ENCODE results near the gene SLC27A6.

The SLC27A6 gene

DNA sequence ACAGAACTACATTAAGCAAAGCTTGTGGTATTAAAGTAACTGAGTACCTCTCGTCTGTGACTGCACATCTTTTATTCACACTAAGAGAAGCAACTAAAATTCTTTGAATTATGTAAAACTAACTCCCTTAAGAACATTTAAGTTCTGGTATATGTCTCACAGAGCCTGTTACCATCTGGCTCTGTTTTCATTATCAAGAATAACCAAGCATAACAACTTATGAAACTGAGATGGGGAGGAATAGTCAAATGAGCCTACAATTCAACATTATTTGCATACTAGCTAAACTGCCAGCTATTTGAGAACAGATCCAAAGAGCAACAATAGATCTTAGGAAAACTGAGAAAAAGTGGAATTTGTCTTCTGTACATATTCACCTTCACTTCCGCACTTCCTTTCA is 104.0 kb downstream of the SLC27A6 start:
- TF ChIP-seq, protein P1, sequence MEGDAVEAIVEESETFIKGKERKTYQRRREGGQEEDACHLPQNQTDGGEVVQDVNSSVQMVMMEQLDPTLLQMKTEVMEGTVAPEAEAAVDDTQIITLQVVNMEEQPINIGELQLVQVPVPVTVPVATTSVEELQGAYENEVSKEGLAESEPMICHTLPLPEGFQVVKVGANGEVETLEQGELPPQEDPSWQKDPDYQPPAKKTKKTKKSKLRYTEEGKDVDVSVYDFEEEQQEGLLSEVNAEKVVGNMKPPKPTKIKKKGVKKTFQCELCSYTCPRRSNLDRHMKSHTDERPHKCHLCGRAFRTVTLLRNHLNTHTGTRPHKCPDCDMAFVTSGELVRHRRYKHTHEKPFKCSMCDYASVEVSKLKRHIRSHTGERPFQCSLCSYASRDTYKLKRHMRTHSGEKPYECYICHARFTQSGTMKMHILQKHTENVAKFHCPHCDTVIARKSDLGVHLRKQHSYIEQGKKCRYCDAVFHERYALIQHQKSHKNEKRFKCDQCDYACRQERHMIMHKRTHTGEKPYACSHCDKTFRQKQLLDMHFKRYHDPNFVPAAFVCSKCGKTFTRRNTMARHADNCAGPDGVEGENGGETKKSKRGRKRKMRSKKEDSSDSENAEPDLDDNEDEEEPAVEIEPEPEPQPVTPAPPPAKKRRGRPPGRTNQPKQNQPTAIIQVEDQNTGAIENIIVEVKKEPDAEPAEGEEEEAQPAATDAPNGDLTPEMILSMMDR (IDR thresholded peaks at IDR 0.05; ENCODE audit: extremely low read depth, insufficient read depth, missing control alignments), result no peak
- in situ Hi-C loops (cut with MboI; ENCODE audit: low pct_unique_long_range_greater_than_20kb, low sequenced_read_pairs, unreplicated experiment), result no loop called here
- DNase-seq (ENCODE audit: low spot score), result no peak

DNA sequence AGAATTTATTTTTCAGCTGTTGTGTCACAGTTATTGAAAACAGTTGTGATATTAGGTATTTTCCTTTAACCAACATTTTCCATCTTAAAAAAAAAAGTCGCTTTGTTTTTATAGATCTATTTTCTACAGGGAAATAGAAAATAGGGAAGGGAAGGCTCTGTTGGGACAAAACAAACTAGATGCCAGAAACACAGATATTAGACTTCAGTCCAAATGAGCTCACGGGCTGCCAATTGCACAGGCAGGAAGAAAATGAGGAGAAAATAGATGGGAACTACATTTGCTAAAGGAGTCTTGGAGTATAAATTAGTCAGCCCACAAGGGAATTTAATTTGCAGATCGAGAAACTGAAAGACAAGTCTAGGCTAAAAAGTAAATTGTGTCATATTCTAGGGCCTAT is 107.8 kb downstream of the SLC27A6 start:
- TF ChIP-seq, protein P1 (IDR thresholded peaks at IDR 0.05; ENCODE audit: extremely low read depth, insufficient read depth, missing control alignments), result no peak
- in situ Hi-C loops (cut with MboI; ENCODE audit: low pct_unique_long_range_greater_than_20kb, low sequenced_read_pairs, unreplicated experiment), result no loop called here
- no peak for DNase-seq (ENCODE audit: low spot score)

DNA sequence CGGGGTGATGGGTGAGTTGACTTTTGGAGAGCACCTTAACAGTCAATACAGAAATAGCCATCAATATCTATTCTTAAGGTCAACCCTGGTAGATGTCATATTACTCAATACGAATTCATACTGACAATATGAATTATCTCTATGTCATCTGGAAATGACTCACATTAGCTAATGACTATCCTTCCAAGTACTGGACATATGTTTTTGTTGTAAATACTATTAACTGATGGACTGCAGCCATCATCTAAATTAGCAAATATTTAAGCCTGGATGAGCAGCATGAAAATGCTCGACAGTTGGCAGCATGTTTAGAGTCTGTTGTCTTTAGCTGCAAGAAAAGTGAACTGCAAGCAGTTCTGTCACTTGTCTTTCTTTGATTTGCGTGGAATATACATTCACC is 109.6 kb downstream of the SLC27A6 start:
- in situ Hi-C loops (cut with MboI; ENCODE audit: low pct_unique_long_range_greater_than_20kb, low sequenced_read_pairs, unreplicated experiment), result no loop called here
- no peak for DNase-seq (ENCODE audit: low spot score)
- TF ChIP-seq, protein P1 (IDR thresholded peaks at IDR 0.05; ENCODE audit: extremely low read depth, insufficient read depth, missing control alignments), result no peak

DNA sequence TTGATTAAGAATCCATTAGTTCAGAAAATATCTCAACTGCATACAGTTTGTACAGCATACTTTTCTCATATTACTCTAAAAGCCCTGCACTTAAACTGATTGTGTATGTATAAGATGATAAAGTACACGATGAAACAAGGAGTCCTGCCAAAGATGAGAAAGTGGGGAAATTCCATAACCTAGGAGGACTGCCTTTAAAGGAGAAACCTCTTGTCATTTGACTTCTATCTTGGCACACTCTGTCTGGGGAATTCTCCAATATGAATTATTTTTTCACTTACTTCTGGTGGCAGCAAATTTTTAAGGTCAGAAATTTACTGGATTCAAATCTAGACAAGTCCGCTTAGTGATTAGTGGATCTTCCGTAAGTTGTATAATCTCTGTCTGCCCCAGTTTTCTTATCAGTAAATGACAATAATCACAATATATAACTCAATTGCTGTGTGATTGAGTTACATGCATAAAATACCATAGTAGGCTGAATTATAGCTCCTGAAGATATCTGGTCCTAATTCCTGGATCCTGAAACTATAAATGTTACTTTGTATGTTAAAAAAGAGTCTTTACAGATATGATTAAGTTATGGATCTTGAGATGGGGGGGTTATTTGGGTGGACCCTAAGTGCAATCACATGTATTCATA is 112.3 kb downstream of the SLC27A6 start:
- in situ Hi-C loops (cut with MboI; ENCODE audit: low pct_unique_long_range_greater_than_20kb, low sequenced_read_pairs, unreplicated experiment), result no loop called here

DNA sequence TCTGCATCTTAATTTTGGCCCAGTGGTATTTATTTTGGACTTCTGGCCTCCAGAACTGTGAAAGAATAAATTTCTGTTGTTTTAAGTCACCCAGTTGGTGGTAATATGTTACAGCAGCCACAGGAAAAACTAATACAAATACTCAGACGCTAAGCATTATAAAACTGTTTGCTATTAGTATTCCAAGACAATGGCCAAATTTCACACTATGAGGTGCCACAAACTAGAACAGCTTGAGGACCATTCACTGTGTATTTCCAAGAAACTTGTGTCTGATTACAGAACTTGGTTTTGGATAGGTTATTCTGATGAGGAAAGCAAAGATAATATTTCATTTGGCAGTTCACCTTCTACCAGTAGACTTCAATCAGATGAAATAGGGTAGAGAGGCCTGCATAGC is 113.0 kb downstream of the SLC27A6 start:
- no peak for DNase-seq (ENCODE audit: low spot score)
- TF ChIP-seq, protein P1 (IDR thresholded peaks at IDR 0.05; ENCODE audit: extremely low read depth, insufficient read depth, missing control alignments), result no peak
- in situ Hi-C loops (cut with MboI; ENCODE audit: low pct_unique_long_range_greater_than_20kb, low sequenced_read_pairs, unreplicated experiment), result no loop called here

More for the DNA sequence above, 112.3 kb downstream of the SLC27A6 start:
- DNase-seq (ENCODE audit: low spot score), result no peak
- TF ChIP-seq, protein P1 (IDR thresholded peaks at IDR 0.05; ENCODE audit: extremely low read depth, insufficient read depth, missing control alignments), result no peak

DNA sequence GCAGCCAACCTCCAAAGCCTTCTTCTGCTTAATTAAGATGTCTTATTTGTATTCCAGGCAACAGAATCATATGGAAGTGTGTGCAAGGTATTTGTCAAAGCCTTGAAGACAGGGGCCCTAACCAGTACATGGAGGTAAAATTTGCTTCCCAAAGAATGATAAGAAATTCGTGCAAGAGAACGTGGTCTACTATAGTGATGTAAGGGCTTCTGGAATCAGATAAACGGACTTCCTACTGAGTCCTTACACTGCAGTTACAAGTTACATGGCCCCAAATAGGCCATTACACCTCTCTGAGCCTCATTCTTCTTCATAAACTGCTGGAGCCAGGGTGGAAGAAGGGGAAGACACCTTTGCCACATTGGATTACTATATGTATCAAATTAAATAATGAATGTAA is 113.4 kb downstream of the SLC27A6 start:
- no peak for DNase-seq (ENCODE audit: low spot score)
- in situ Hi-C loops (cut with MboI; ENCODE audit: low pct_unique_long_range_greater_than_20kb, low sequenced_read_pairs, unreplicated experiment), result no loop called here
- TF ChIP-seq, protein P1 (IDR thresholded peaks at IDR 0.05; ENCODE audit: extremely low read depth, insufficient read depth, missing control alignments), result no peak

Data from GM13977 (cell line).